HCT116 (cell line): ENCODE results near the gene ERBB4.

ENCODE experiments used
- CBX3 ChIP-seq: IDR thresholded peaks from 2 replicates; pipeline ENCODE4 v1.6.1; 2012; ENCODE audit warnings: low read depth
- JUND ChIP-seq: IDR thresholded peaks from 2 replicates; pipeline ENCODE4 v1.6.1; 2012
- POLR2A ChIP-seq: IDR thresholded peaks from 2 replicates; pipeline ENCODE4 v1.7.0; 2011; ENCODE audit warnings: borderline replicate concordance; ENCODE audit not compliant: insufficient read depth, insufficient read length; ENCODE audit errors: extremely low read depth
- POLR2AphosphoS5 ChIP-seq: IDR thresholded peaks from 2 replicates; pipeline ENCODE4 v1.6.1; 2011; ENCODE audit warnings: mild to moderate bottlenecking, low read depth, low read length, moderate library complexity
- RAD21 ChIP-seq: IDR thresholded peaks from 2 replicates; pipeline ENCODE4 v1.6.1; 2012; ENCODE audit warnings: low read depth, mild to moderate bottlenecking
- YY1 ChIP-seq: IDR thresholded peaks from 2 replicates; pipeline ENCODE4 v1.6.1; 2011; ENCODE audit warnings: low read length, low read depth, moderate library complexity, mild to moderate bottlenecking; ENCODE audit not compliant: insufficient replicate concordance; ENCODE audit errors: extremely low read depth
- TF ChIP-seq, protein P1 (sequence below): IDR thresholded peaks from 2 replicates; pipeline ENCODE4 v1.6.1; 2012; ENCODE audit warnings: low read depth
- TF ChIP-seq, protein P2 (sequence below), 3 experiments: fragments of 200-600 bp in 1 of 3; sonication (generic) in 1 of 3; IDR thresholded peaks in 2 of 3; conservative IDR thresholded peaks in 1 of 3; 2 replicates each; pipeline ENCODE4 v1.5.1; 2012 to 2017; ENCODE audit warnings: low read depth in 2 of 3, low read length in 2 of 3, antibody characterized with exemption in 1 of 3, borderline replicate concordance in 1 of 3, control low read depth in 1 of 3, mild to moderate bottlenecking in 1 of 3, mixed read lengths in 1 of 3, mixed run types in 1 of 3, moderate library complexity in 1 of 3; ENCODE audit not compliant: insufficient read depth in 1 of 3

DNA sequence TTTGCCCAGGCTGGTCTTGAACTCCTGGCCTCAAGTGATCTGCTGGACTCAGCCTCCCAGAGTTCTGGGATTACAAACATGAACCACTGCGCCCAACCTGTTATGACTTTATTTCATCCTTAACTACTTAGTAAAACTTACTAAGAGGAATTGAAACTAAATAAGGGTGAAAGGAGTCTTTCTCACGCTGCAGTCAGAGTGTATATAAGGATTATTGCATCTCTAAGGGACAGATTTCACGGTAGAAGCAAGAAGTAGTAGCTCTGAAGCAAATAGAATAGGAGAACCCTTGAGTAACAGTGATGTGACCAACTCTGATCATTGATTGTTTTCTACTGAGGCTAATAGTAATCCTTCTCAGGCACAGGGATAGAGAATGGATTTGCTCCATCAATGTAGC lies 1022.1 kb downstream of the ERBB4 start:
- no peak for TF ChIP-seq CBX3
- no peak for TF ChIP-seq RAD21
- no peak for TF ChIP-seq JUND
- no peak for TF ChIP-seq YY1
- TF ChIP-seq POLR2A: no peak
- TF ChIP-seq, protein P1, sequence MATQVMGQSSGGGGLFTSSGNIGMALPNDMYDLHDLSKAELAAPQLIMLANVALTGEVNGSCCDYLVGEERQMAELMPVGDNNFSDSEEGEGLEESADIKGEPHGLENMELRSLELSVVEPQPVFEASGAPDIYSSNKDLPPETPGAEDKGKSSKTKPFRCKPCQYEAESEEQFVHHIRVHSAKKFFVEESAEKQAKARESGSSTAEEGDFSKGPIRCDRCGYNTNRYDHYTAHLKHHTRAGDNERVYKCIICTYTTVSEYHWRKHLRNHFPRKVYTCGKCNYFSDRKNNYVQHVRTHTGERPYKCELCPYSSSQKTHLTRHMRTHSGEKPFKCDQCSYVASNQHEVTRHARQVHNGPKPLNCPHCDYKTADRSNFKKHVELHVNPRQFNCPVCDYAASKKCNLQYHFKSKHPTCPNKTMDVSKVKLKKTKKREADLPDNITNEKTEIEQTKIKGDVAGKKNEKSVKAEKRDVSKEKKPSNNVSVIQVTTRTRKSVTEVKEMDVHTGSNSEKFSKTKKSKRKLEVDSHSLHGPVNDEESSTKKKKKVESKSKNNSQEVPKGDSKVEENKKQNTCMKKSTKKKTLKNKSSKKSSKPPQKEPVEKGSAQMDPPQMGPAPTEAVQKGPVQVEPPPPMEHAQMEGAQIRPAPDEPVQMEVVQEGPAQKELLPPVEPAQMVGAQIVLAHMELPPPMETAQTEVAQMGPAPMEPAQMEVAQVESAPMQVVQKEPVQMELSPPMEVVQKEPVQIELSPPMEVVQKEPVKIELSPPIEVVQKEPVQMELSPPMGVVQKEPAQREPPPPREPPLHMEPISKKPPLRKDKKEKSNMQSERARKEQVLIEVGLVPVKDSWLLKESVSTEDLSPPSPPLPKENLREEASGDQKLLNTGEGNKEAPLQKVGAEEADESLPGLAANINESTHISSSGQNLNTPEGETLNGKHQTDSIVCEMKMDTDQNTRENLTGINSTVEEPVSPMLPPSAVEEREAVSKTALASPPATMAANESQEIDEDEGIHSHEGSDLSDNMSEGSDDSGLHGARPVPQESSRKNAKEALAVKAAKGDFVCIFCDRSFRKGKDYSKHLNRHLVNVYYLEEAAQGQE: no peak
- no peak for TF ChIP-seq POLR2AphosphoS5
- TF ChIP-seq, protein P2, sequence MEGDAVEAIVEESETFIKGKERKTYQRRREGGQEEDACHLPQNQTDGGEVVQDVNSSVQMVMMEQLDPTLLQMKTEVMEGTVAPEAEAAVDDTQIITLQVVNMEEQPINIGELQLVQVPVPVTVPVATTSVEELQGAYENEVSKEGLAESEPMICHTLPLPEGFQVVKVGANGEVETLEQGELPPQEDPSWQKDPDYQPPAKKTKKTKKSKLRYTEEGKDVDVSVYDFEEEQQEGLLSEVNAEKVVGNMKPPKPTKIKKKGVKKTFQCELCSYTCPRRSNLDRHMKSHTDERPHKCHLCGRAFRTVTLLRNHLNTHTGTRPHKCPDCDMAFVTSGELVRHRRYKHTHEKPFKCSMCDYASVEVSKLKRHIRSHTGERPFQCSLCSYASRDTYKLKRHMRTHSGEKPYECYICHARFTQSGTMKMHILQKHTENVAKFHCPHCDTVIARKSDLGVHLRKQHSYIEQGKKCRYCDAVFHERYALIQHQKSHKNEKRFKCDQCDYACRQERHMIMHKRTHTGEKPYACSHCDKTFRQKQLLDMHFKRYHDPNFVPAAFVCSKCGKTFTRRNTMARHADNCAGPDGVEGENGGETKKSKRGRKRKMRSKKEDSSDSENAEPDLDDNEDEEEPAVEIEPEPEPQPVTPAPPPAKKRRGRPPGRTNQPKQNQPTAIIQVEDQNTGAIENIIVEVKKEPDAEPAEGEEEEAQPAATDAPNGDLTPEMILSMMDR (IDR thresholded peaks at IDR 0.05 in 2 of 3, conservative IDR thresholded peaks at IDR 0.05 in 1 of 3; ENCODE audit: borderline replicate concordance in 1 of 3, insufficient read depth in 1 of 3, low read depth in 2 of 3, low read length in 2 of 3): no peak
